NB4 (cell line): ENCODE results near the gene HLA-DPA1.
"Not testable (repeated sequence)": the region's sequence is repeated elsewhere in the genome, so short reads cannot be mapped to it uniquely, and the experiment has no call there.

ENCODE experiments used
- DNase-seq: peaks from one replicate; pipeline ENCODE4 v3.0.0; 2010; ENCODE audit warnings: low read depth
- H3K4me3 ChIP-seq: one replicate; pipeline ENCODE4 v1.5.1; 2011; ENCODE audit warnings: mild to moderate bottlenecking, low read depth, low read length, moderate library complexity
- CTCF ChIP-seq: IDR thresholded peaks from one replicate; pipeline ENCODE4 v1.5.1; 2012; ENCODE audit warnings: low read depth, low read length
- MYC ChIP-seq: IDR thresholded peaks from 2 replicates; pipeline ENCODE4 v1.6.1; 2011; ENCODE audit warnings: low read depth, low read length
- POLR2A ChIP-seq: IDR thresholded peaks from 2 replicates; pipeline ENCODE4 v1.6.1; 2011; ENCODE audit warnings: mild to moderate bottlenecking; ENCODE audit not compliant: insufficient read length; ENCODE audit errors: extremely low read depth
- TF ChIP-seq, protein P1 (sequence below): IDR thresholded peaks from 2 replicates; pipeline ENCODE4 v1.6.1; 2011; ENCODE audit warnings: low read depth, low read length

Gene HLA-DPA1

GRCh38 chr6:33107641-33108040 is 34.2 kb upstream of the HLA-DPA1 start:
- no peak for DNase-seq
- no peak overlapping the region for H3K4me3 ChIP-seq
- TF ChIP-seq CTCF, result no peak

DNA sequence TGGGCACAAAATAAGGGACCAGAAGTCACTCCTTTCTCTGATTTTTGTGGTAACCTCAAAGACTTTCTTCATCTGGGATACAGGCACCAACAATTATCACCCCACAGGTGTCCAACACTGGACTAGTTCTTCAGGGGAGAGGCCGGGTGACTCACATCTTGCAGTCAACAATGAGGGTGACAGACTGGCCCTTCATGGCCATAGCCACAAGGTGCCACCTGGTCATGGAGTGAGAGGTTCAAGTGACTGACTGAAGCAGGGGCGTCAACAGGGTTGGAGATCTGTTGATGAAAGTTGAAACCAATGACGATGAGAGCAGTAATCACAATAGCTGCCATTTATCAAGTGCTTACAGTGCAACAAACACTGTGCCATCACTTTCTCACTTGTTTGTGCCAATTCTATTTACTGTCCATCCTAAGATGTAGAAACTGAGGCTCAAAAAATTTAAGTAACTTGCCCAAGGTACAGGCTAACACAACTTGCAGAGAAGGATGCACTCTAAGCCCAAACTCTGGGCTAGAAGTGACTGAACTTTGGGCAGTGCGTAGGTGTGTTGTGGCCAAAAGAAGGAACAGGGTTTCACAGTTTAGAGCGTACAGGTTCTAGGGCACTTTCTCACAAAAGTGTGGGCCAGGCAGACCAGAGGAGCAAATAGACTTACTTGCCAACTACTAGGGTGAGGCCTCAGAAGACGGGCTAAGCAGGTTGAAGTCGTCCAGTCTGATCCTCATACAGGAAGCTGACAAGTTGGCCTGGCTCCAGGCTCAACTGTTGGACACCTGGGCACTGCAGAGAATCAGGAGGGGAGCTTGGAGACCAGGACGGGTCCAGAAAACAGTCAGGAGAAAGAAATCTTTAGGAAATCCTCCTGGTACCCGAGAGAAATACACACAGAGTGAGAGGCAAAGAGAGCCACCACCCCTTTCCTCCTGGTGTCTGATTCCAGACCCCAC is 32.7 kb upstream of the HLA-DPA1 start:
- no peak overlapping the region for H3K4me3 ChIP-seq
- DNase-seq, result no peak
- no peak for TF ChIP-seq POLR2A
- no peak for TF ChIP-seq CTCF
- no peak for TF ChIP-seq MYC
- TF ChIP-seq, protein P1, sequence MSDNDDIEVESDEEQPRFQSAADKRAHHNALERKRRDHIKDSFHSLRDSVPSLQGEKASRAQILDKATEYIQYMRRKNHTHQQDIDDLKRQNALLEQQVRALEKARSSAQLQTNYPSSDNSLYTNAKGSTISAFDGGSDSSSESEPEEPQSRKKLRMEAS, result no peak

DNA sequence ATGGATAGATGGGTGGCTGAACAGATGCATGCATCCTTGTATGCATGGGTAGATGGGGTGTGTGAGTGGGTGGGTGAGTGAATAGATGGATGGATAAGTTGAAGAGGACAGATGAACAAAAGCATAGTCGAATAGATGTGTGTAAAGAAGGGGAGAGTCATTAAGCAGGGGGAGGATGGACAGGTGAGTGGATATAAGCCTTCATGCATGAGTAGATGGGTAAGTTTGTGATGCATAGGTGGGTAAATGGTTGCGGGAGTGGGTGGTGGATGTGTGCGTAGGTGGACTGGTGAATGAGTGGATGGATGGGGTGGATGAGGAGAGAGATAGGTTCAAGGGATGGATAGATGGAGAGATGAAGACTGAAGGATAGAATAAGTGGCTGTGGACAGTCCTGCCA is 31.9 kb upstream of the HLA-DPA1 start:
- no peak overlapping the region for H3K4me3 ChIP-seq
- no peak for DNase-seq
- no peak for TF ChIP-seq POLR2A
- TF ChIP-seq, protein P1, result no peak
- TF ChIP-seq CTCF, result no peak
- no peak for TF ChIP-seq MYC

- DNase-seq, result no peak
- TF ChIP-seq CTCF (no peak), POLR2A (no peak), MYC (no peak)
- TF ChIP-seq, protein P1, result no peak
- no peak overlapping the region for H3K4me3 ChIP-seq
Observed at GRCh38 chr6:33104887-33105286, 31.4 kb upstream of the HLA-DPA1 start.

- no peak overlapping the region for H3K4me3 ChIP-seq
- DNase-seq, result no peak
- TF ChIP-seq, protein P1, result no peak
- TF ChIP-seq POLR2A (no peak), MYC (no peak), CTCF (no peak)
Observed at GRCh38 chr6:33103776-33104175, 30.3 kb upstream of the HLA-DPA1 start.

DNA sequence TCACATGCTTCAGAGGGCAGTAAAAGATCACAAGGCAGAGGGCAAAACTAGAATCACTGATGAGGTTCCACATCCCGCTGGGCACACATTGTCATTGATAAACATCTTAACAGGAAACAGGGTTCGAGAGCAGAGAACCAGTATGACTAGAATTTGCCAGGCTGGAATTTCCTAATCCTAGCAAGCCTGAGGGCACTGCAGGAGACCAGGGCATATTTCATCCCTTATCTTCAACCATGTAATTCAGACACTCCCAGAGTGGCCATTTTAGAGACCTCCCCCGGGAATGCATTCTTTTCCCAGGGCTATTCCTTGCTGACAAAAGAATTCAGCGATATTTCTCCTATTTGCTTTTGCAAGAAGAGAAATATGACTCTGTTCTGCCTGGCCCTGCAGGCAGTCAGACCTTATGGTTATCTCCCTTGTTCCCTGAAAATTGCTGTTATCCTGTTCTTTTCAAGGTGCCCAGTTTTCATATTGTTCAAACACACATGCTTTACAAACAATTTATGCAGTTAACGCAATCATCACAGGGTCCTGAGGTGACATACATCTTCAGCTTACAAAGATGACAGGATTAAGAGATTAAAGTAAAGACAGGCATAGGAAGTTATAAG is 27.8 kb upstream of the HLA-DPA1 start:
- not testable (repeated sequence) for DNase-seq, H3K4me3 ChIP-seq
